ENCODE data around the gene RALGAPA2.
"Not testable (repeated sequence)": the region's sequence is repeated elsewhere in the genome, so short reads cannot be mapped to it uniquely, and the experiment has no call there.

Gene RALGAPA2

GRCh38 chr20:20567712-20568111 is 144.7 kb downstream of the RALGAPA2 start:
- peak; percentile 52 for DNase-seq

GRCh38 chr20:20566516-20566915 is 145.9 kb downstream of the RALGAPA2 start:
- no peak for DNase-seq

- DNase-seq = no peak
These were observed 148.2 kb downstream of the RALGAPA2 start for GRCh38 chr20:20564279-20564678.

GRCh38 chr20:20562507-20562906 is 149.9 kb downstream of the RALGAPA2 start:
- DNase-seq = peak; percentile 81

GRCh38 chr20:20561841-20562240 is 150.6 kb downstream of the RALGAPA2 start:
- no peak for DNase-seq

GRCh38 chr20:20561172-20561571 is 151.3 kb downstream of the RALGAPA2 start:
- peak; percentile 61 for DNase-seq

GRCh38 chr20:20557406-20557805 is 155.0 kb downstream of the RALGAPA2 start:
- DNase-seq = no peak

GRCh38 chr20:20555838-20556237 is 156.6 kb downstream of the RALGAPA2 start:
- DNase-seq = no peak

- no peak for DNase-seq
These were observed 157.5 kb downstream of the RALGAPA2 start for GRCh38 chr20:20554951-20555350.

- peak; percentile 79 for DNase-seq
These were observed 158.9 kb downstream of the RALGAPA2 start for GRCh38 chr20:20553541-20553940.

GRCh38 chr20:20552076-20552475 is 160.4 kb downstream of the RALGAPA2 start:
- peak; percentile 94 for DNase-seq

GRCh38 chr20:20551409-20551808 is 161.0 kb downstream of the RALGAPA2 start:
- DNase-seq = no peak

- no peak for DNase-seq
These were observed 162.7 kb downstream of the RALGAPA2 start for GRCh38 chr20:20549704-20550103.

- peak; percentile 99 for DNase-seq
These were observed 163.2 kb downstream of the RALGAPA2 start for GRCh38 chr20:20549267-20549612.

- peak; percentile 97 for DNase-seq
These were observed 163.7 kb downstream of the RALGAPA2 start for GRCh38 chr20:20548527-20549266.

- DNase-seq = no peak
These were observed 164.6 kb downstream of the RALGAPA2 start for GRCh38 chr20:20547876-20548266.

GRCh38 chr20:20547221-20547875 is 165.1 kb downstream of the RALGAPA2 start:
- no peak for DNase-seq

GRCh38 chr20:20546402-20546801 is 166.0 kb downstream of the RALGAPA2 start:
- peak; percentile 95 for DNase-seq

- DNase-seq = not testable (repeated sequence)
These were observed 169.1 kb downstream of the RALGAPA2 start for GRCh38 chr20:20543348-20543747.

- no peak for DNase-seq
These were observed 176.1 kb downstream of the RALGAPA2 start for GRCh38 chr20:20536240-20536933.

- DNase-seq = no peak
These were observed 177.4 kb downstream of the RALGAPA2 start for GRCh38 chr20:20535051-20535450.

- no peak for DNase-seq
These were observed 181.2 kb downstream of the RALGAPA2 start for GRCh38 chr20:20531283-20531682.

GRCh38 chr20:20530428-20531151 is 181.9 kb downstream of the RALGAPA2 start:
- no peak for DNase-seq
